Measurements from ENCODE around the gene CACNA1D. TPM values are rescaled to one million over a fixed set of nuclear protein-coding genes. Genes with fewer than 3 reads are reported as not detected.

CACNA1D gene
- total and polyA plus RNA-seq, 2 donors (not counting 3 experiments of a cell fraction or from before 2014, with no cell fraction given): 0.06 TPM; not detected in 1

- DNase-seq (ENCODE audit: low read depth, low spot score) (no peak), FAIRE-seq (no peak)
- Histone ChIP-seq H3K4me1 (ENCODE audit: control insufficient read depth, extremely low read depth, insufficient read depth, low read length) (no peaks in the 10 kb centered on the region), H3K4me2 (ENCODE audit: insufficient read depth, low read length) (no peak overlapping the region), H3K9me1 (replicated peaks; ENCODE audit: control insufficient read depth, extremely low read depth, insufficient read depth, low read length) (no peaks in the 10 kb centered on the region), H3K4me3 (replicated peaks in 1 of 3; ENCODE audit: insufficient read depth in 1 of 3, low read depth in 1 of 3, low read length in 3 of 3) (no peak overlapping the region), H3K27me3 (ENCODE audit: control insufficient read depth in 2 of 2, insufficient read depth in 2 of 2, low read length in 2 of 2) (no peaks in the 10 kb centered on the region), H3K36me3 (ENCODE audit: control insufficient read depth in 2 of 2, extremely low read depth in 1 of 2, insufficient read depth in 2 of 2, low read length in 2 of 2) (no peaks in the 10 kb centered on the region), H3K9me3 (replicated peaks; ENCODE audit: control insufficient read depth, insufficient read depth, low read length) (no peaks in the 10 kb centered on the region), H4K20me1 (replicated peaks; ENCODE audit: control insufficient read depth, extremely low read depth, insufficient read depth, low read length) (no peaks in the 10 kb centered on the region), H3K9ac (replicated peaks; ENCODE audit: extremely low read depth, insufficient read depth, low read length) (no peak overlapping the region), H3K79me2 (ENCODE audit: control insufficient read depth, insufficient read depth, low read length) (no peaks in the 10 kb centered on the region), H3K27ac (ENCODE audit: insufficient read depth, low read depth, low read length) (no peak overlapping the region), H2AFZ (ENCODE audit: low read depth, low read length) (no peak overlapping the region)
- dilution Hi-C loops (cut with MboI; ENCODE audit: extremely low pct_ligation_motif_present, low sequenced_read_pairs) (no loop called here), intact Hi-C loops (cut with micrococcal nuclease) (no loop called here)
- CTCF ChIA-PET: no interaction called here
- TF ChIP-seq MAX (IDR thresholded peaks at IDR 0.05; ENCODE audit: insufficient read depth, insufficient read length) (no peak), JUN (IDR thresholded peaks at IDR 0.05; ENCODE audit: borderline replicate concordance, insufficient read depth, insufficient read length, low read depth) (no peak), FOS (IDR thresholded peaks at IDR 0.05; ENCODE audit: borderline replicate concordance, insufficient read depth, low read length) (no peak), POLR2A (IDR thresholded peaks at IDR 0.05; ENCODE audit: low read depth, low read length) (no peak), EZH2 (IDR thresholded peaks at IDR 0.05; ENCODE audit: borderline replicate concordance, low read depth, low read length, severe bottlenecking) (no peak), GATA2 (IDR thresholded peaks at IDR 0.05; ENCODE audit: insufficient read depth, insufficient read length, low read depth, low read length) (no peak), MYC (IDR thresholded peaks at IDR 0.05; ENCODE audit: low read depth, low read length) (no peak), POLR2AphosphoS5 (IDR thresholded peaks at IDR 0.05; ENCODE audit: insufficient read depth, low read depth, low read length) (no peak), CTCF (IDR thresholded peaks at IDR 0.05; ENCODE audit: extremely low read depth in 1 of 2, insufficient read depth in 1 of 2, low read depth in 1 of 2, low read length in 2 of 2) (no peak)
- BruUV-seq (replicated peaks): no TSS peak
- POLR2A ChIA-PET: no interaction called here
Measured at GRCh38 chr3:53747559-53747958, 253.1 kb downstream of the CACNA1D start.
